HG02938 (cell line): ENCODE measurements around the gene HCST.

ENCODE experiments used
- ATAC-seq: cut with Tn5 transposase; IDR thresholded peaks from one replicate; pipeline ENCODE4 v1.9.1; 2021; ENCODE audit warnings: mild to moderate bottlenecking, moderate library complexity; ENCODE audit not compliant: unreplicated experiment

The HCST gene

GRCh38 chr19:35935911-35936737, 33.8 kb downstream of the HCST start, which contains the start of gene LRFN3:
TSS of gene LRFN3 (plus strand) at chr19:35936374. CDS start at chr19:35939426, 3,052 bp downstream.
- no peak for ATAC-seq

GRCh38 chr19:35936738-35937268, 34.5 kb downstream of the HCST start:
- ATAC-seq: no peak

- ATAC-seq: no peak
Measured at GRCh38 chr19:35937345-35938281, 35.3 kb downstream of the HCST start.

- no peak for ATAC-seq
Measured at GRCh38 chr19:35938282-35939224, 36.2 kb downstream of the HCST start.

- no peak for ATAC-seq
Measured at GRCh38 chr19:35939307-35940077, 37.2 kb downstream of the HCST start.

GRCh38 chr19:35940078-35940775, 37.9 kb downstream of the HCST start:
- no peak for ATAC-seq

GRCh38 chr19:35940839-35941238, 38.5 kb downstream of the HCST start:
- no peak for ATAC-seq

- ATAC-seq: no peak
Measured at GRCh38 chr19:35942235-35942634, 39.9 kb downstream of the HCST start.

GRCh38 chr19:35943321-35944301, 41.3 kb downstream of the HCST start:
- ATAC-seq: no peak

GRCh38 chr19:35944556-35944955, 42.2 kb downstream of the HCST start:
- no peak for ATAC-seq

- ATAC-seq: no peak
Measured at GRCh38 chr19:35945121-35945790, 42.9 kb downstream of the HCST start.

GRCh38 chr19:35946203-35946602, 43.9 kb downstream of the HCST start:
- no peak for ATAC-seq

GRCh38 chr19:35949131-35949530, 46.8 kb downstream of the HCST start:
- ATAC-seq: no peak
